Kidney epithelial cell (primary cell): Measurements from ENCODE around the gene MAML2. TPM values are rescaled to one million over a fixed set of nuclear protein-coding genes. Genes with fewer than 3 reads are reported as not detected.

ENCODE experiments used
- DNase-seq: peaks from one replicate; pipeline ENCODE4 v3.0.0-alpha.2; 2010; ENCODE audit warnings: low read depth
- H3K27me3 ChIP-seq: 2 replicates; pipeline ENCODE4 v1.6.0; 2011; ENCODE audit warnings: low read length; ENCODE audit not compliant: control insufficient read depth, insufficient read depth
- H3K36me3 ChIP-seq: 2 replicates; pipeline ENCODE4 v1.5.1; 2011; ENCODE audit warnings: low read length; ENCODE audit not compliant: control insufficient read depth, insufficient read depth
- H3K4me3 ChIP-seq: 2 replicates; pipeline ENCODE4 v1.5.1; 2011; ENCODE audit warnings: low read depth, mild to moderate bottlenecking, control low read depth, low read length
- total RNA-seq: library from RNA; depleted of rRNA; stranded (reverse); fragments of >200 nt; gene quantifications from 2 replicates; pipeline ENCODE4 v1.2.3, GENCODE V29; 2015
- TF ChIP-seq, protein P1 (sequence below): IDR thresholded peaks from 2 replicates; pipeline ENCODE4 v1.5.1; 2011; ENCODE audit warnings: mild to moderate bottlenecking, moderate library complexity, low read length, control low read depth, inconsistent platforms; ENCODE audit not compliant: insufficient read depth, poor library complexity, severe bottlenecking

The MAML2 gene
- total RNA-seq, 1 donor from 2014 or later: 12.3 TPM

DNA sequence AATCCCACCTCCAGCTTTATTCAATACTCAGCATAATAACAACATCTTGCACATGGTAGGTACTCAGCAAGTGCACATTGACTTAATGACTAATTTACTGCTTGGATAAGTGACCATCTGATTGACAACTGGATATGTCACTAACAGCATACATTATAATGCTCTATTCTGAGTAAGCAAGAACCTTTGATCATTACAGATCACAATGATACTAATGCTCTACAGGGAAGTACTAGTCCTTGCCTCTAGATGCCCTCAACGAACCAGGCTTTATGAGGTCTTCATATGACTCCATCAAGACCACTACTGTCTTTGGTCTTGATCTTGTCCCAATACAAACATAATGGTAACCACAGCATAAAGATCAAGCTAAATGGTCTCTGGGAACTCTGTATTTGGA lies 251.5 kb downstream of the MAML2 start:
- H3K4me3 ChIP-seq: no peak overlapping the region
- H3K36me3 ChIP-seq: peaks cover 2% of the 10 kb centered on the region
- DNase-seq: no peak
- H3K27me3 ChIP-seq: no peaks in the 10 kb centered on the region
- TF ChIP-seq, protein P1, sequence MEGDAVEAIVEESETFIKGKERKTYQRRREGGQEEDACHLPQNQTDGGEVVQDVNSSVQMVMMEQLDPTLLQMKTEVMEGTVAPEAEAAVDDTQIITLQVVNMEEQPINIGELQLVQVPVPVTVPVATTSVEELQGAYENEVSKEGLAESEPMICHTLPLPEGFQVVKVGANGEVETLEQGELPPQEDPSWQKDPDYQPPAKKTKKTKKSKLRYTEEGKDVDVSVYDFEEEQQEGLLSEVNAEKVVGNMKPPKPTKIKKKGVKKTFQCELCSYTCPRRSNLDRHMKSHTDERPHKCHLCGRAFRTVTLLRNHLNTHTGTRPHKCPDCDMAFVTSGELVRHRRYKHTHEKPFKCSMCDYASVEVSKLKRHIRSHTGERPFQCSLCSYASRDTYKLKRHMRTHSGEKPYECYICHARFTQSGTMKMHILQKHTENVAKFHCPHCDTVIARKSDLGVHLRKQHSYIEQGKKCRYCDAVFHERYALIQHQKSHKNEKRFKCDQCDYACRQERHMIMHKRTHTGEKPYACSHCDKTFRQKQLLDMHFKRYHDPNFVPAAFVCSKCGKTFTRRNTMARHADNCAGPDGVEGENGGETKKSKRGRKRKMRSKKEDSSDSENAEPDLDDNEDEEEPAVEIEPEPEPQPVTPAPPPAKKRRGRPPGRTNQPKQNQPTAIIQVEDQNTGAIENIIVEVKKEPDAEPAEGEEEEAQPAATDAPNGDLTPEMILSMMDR: no peak

DNA sequence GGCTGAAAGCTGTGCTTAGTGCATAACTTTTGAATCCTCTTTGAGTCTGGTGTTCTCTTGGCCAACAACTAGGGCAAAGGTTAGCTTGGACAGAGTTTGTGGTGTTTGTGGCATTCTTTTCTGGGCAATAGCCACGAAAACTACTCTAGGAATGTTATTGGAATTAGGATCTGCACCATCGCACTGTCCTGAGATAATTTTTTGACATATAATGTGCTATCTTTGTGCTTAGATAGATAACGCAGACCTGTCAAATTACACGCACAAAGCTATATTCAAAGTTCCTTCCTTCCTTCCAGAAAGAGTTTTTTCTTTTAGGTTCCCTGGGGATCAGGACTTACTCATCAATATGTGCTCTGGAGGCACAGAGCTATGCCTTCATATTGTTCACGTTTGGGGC lies 252.3 kb downstream of the MAML2 start:
- Histone ChIP-seq H3K4me3 (no peak overlapping the region), H3K36me3 (peaks cover 2% of the 10 kb centered on the region), H3K27me3 (no peaks in the 10 kb centered on the region)
- no peak for DNase-seq
- TF ChIP-seq, protein P1: no peak

DNA sequence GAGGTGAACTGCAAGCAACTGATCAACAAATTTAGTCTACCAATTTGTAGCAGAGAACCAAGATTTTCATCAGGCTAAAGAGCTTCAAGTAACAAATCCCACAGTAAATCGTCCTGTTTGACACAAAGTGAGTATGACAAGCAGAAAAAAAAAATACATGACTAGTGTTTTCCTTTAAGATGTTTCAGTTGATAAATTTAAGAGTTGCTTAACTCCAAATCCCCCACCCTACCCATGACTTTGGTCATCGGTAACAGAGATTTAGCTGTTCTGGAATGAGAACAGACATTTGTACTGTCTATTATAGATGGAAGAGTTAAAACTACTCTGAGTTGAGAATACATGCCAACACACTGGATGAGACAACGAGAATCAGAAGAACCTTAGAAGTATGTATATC lies 254.1 kb downstream of the MAML2 start:
- no peak for DNase-seq
- no peaks in the 10 kb centered on the region for H3K27me3 ChIP-seq
- H3K36me3 ChIP-seq: peaks cover 2% of the 10 kb centered on the region
- H3K4me3 ChIP-seq: no peak overlapping the region
- TF ChIP-seq, protein P1: no peak

DNA sequence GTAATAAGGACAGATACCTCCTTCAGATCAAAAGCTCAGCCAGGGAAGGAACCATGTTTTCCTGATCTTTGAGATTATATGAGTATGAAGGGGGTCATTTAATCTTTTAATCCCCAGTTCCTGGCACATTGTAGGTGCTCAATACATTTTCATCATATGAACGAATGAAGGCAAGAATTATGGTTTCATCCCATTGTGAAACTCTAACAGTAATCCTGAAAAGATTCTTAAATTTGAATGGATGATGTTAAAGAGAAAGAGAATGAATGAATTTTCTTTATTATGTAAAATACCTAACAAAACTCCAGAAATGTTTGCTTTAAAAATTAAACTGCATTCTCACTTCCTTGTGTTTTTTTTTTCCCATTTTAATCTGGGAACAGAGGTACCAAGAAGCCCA lies 256.9 kb downstream of the MAML2 start:
- Histone ChIP-seq H3K4me3 (no peak overlapping the region), H3K36me3 (no peaks in the 10 kb centered on the region), H3K27me3 (no peaks in the 10 kb centered on the region)
- TF ChIP-seq, protein P1: no peak
- DNase-seq: no peak

DNA sequence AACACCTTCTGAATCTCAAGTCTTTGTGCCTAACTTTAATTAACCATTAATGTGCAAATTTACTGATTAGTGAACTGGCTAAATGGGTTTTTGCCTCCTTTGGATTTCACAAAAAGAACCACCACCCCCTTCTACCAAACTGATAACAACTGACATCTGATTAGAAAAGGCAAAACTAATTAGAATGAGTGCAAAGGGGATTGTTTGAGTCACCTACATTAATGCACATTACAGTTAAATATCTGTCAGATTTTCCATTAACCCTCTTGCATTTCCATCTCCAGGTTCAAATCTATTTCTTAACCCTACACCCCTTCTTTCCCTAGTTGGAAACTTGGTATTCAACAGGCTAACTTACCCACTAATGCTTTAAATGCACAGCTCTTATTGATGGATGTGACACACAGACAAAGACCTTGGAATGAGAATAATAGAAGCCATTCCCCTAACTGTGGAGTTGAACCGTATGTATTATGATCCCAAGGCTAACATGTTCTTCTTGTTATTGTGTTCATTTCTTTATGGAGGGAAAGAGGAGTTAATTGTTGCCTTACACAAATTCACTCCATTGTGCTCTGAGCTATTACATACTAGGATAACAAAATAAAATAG lies 257.6 kb downstream of the MAML2 start:
- no peak for DNase-seq
- H3K4me3 ChIP-seq: no peak overlapping the region
- TF ChIP-seq, protein P1: no peak
- H3K27me3 ChIP-seq: no peaks in the 10 kb centered on the region
- no peaks in the 10 kb centered on the region for H3K36me3 ChIP-seq

DNA sequence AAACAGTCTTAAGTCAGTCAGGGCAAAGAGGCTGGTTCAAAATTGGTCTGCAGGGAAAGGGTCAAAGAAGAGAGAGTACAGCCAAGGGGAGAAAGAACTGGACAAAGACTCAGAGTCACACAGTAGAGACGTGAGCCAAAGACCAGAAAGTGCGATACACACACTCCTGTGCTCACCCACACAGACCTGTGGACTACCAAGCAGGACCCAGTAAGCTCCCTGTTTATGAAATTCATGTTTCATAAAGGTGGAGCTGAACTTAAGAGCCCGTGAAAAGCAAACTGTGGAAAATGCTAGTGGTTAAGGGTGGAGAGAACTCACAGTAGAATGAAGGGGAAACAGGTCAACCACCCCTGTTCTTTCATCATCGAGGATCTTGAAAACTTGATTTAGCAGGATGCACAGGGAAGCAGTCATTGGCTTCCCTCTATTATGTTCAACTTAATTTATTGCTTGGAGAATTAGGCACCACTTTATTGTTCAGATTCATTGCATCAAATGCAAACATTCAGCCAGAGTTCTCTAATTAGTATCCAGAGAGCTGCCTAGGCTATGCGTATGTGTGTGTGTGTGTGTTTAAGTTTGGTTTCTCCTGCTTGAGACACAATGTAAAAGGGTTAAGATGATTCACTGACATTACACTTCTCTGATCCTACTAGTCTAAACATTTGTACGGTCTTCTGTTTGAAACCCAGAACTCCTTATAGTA lies 258.2 kb downstream of the MAML2 start:
- H3K27me3 ChIP-seq: no peaks in the 10 kb centered on the region
- H3K4me3 ChIP-seq: no peak overlapping the region
- H3K36me3 ChIP-seq: no peaks in the 10 kb centered on the region
- TF ChIP-seq, protein P1: no peak
- no peak for DNase-seq
